B cell (primary cell): ENCODE data around the gene GULP1.

ENCODE experiments used
- CTCF ChIP-seq: fragments of 200-600 bp; IDR thresholded peaks from one replicate; pipeline ENCODE4 v1.8.0; 2022; ENCODE audit warnings: antibody characterized with exemption, mild to moderate bottlenecking
- EZH2 ChIP-seq: IDR thresholded peaks from 2 replicates; pipeline ENCODE4 v1.6.1; 2012; ENCODE audit warnings: borderline replicate concordance, low read depth, mild to moderate bottlenecking, moderate library complexity, low read length; ENCODE audit not compliant: insufficient read depth, poor library complexity, severe bottlenecking

GRCh38 chr2:188518381-188518780, 226.7 kb downstream of the GULP1 start:
- TF ChIP-seq CTCF (no peak), EZH2 (no peak)
